SJSA1 (cell line): ENCODE data around the gene RNF11. TPM values are rescaled to one million over a fixed set of nuclear protein-coding genes. Genes with fewer than 3 reads are reported as not detected.

Source experiments
- DNase-seq, 2 experiments: peaks; one replicate each; pipeline ENCODE4 v3.0.0-alpha.2; 2015 to 2020; ENCODE audit warnings: low spot score in 2 of 2, low read depth in 1 of 2
- H3K27ac ChIP-seq: fragments of 250-450 bp; sonication (Bioruptor Pico); 2 replicates; pipeline ENCODE4 v1.5.1; 2020; ENCODE audit warnings: mild to moderate bottlenecking, moderate library complexity
- H3K27me3 ChIP-seq: fragments of 250-450 bp; sonication (Bioruptor Pico); replicated peaks from 2 replicates; pipeline ENCODE4 v1.5.1; 2020; ENCODE audit warnings: mild to moderate bottlenecking, moderate library complexity
- H3K36me3 ChIP-seq: fragments of 250-450 bp; sonication (Bioruptor Pico); 2 replicates; pipeline ENCODE4 v1.5.1; 2020; ENCODE audit warnings: mild to moderate bottlenecking
- H3K4me1 ChIP-seq: fragments of 250-450 bp; sonication (Bioruptor Pico); replicated peaks from 2 replicates; pipeline ENCODE4 v1.6.1; 2021; ENCODE audit warnings: mild to moderate bottlenecking
- H3K4me3 ChIP-seq: fragments of 250-450 bp; sonication (Bioruptor Pico); 2 replicates; pipeline ENCODE4 v1.5.1; 2020; ENCODE audit warnings: mild to moderate bottlenecking
- H3K9me3 ChIP-seq: fragments of 250-450 bp; sonication (Bioruptor Pico); replicated peaks from 2 replicates; pipeline ENCODE4 v1.5.1; 2020; ENCODE audit warnings: mild to moderate bottlenecking
- total RNA-seq: library from RNA; depleted of rRNA; stranded (reverse); fragments of >200 nt; shearing (Covaris generic); gene quantifications from 2 replicates; pipeline ENCODE4 v1.2.3, GENCODE V29; 2014

Gene RNF11
- total RNA-seq, 1 experiment from 2014 or later: 168 TPM

DNA sequence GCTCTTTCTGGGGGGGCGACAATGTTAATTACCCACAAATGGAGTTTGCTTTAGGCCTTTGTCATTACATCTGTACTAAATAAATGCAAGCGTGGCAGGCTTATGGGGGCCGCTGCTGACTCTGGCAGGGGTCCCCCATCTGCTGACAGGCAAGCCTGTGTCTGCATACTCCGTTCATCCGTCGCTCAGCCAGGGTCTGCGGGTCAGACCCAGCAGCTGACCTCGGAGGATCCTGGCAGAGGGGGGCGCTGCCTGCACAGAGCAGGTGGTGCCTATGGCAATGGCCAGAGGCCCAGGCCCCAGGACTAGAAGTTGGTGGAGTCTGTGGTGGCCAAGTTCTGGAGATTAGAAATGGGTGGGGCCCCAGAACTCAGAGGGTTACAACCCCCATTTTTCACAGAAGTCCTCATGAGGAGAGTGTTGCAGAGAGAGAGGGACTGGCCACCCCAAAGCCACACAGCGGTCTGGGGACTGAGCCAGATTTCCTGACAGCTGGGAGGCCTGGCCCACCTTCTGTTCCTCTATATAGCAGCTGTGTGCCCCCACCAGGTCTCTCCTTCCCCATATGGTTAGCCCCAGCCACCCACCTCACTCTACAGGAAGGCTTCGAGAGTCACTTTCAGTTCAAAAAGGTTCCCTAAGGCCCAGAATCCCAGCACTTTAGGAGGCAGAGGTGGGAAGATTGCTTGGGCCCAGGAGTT lies 63.3 kb downstream of the RNF11 start:
- H3K36me3 ChIP-seq: no peaks in the 10 kb centered on the region
- no peaks in the 10 kb centered on the region for H3K27me3 ChIP-seq
- no peak for DNase-seq
- H3K4me1 ChIP-seq: peaks cover 33% of the 10 kb centered on the region
- H3K27ac ChIP-seq: no peak overlapping the region
- no peak overlapping the region for H3K4me3 ChIP-seq
- H3K9me3 ChIP-seq: no peaks in the 10 kb centered on the region

DNA sequence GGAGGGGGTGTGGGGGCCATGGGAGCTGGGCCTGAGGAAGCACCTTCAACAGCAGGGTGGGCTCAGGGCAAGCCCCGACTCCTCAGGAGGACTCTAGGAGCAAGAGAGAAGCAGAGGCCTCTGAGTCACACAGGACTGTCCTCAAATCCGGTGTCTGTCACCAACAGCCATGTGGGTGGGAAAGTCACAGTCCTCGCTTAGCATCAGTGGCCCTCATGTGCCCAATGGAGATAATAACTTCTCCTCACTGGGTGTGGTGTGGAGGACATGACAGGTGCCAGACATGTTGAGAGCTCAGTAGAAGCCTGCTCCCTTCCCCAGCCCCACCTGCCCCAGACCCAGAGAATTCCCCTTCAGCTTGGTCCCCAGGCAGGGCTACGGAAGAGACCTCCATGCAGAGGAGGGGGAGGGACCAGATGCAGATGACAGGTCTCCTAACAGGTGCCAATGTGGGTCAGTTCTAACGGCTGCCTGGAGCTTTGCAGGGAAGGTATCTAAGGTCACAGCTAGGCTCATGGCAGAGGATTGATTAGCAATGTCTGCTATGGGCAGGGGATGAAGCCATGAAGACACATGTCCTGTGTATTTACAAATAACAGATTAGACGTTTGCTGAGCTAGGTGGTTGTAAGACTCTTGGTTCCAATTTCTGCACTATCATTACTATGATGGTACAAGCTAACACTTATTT lies 64.1 kb downstream of the RNF11 start:
- Histone ChIP-seq H3K36me3 (no peaks in the 10 kb centered on the region), H3K4me1 (peaks cover 33% of the 10 kb centered on the region), H3K27ac (no peak overlapping the region), H3K27me3 (no peaks in the 10 kb centered on the region), H3K4me3 (no peak overlapping the region), H3K9me3 (no peaks in the 10 kb centered on the region)
- no peak for DNase-seq

DNA sequence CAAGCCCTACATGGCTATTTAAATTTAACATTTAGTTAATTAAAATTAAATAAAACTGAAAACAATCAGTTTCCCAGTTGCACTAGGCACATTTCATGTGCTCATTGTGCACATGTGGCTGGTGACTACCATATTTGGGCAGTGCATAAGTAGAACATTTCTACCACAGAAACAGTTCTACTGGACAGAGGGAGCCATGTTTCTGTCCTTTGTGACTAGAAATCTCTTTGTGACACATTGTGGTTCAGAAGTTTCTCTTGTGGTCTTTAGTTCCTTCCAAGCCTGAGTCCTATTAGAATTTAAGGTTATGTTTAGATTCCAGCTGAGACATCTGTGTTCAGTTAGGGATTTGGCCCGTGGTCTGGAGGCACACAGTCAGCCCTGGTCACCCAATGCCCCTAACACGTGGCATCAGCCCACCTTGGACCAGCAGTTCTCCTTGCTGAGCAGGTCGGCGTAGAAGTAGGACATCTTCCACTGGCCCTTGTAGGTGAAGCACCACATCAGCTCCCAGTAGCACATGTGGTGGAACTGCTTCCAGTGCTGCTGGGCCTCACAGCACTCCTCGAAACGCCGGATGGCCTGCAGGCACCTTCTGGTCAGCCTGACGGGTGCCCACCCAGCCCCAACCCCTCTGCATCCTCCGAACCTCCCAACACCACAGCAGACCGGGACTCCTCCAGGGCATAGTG lies 65.2 kb downstream of the RNF11 start:
- H3K36me3 ChIP-seq: no peaks in the 10 kb centered on the region
- H3K4me1 ChIP-seq: peaks cover 33% of the 10 kb centered on the region
- H3K4me3 ChIP-seq: no peak overlapping the region
- no peaks in the 10 kb centered on the region for H3K27me3 ChIP-seq
- H3K27ac ChIP-seq: no peak overlapping the region
- DNase-seq: no peak
- H3K9me3 ChIP-seq: no peaks in the 10 kb centered on the region

- Histone ChIP-seq H3K27me3 (no peaks in the 10 kb centered on the region), H3K9me3 (no peaks in the 10 kb centered on the region), H3K4me3 (no peak overlapping the region), H3K27ac (no peak overlapping the region), H3K4me1 (peaks cover 28% of the 10 kb centered on the region), H3K36me3 (no peaks in the 10 kb centered on the region)
- no peak for DNase-seq
These were observed 65.7 kb downstream of the RNF11 start for GRCh38 chr1:51301844-51302162.

DNA sequence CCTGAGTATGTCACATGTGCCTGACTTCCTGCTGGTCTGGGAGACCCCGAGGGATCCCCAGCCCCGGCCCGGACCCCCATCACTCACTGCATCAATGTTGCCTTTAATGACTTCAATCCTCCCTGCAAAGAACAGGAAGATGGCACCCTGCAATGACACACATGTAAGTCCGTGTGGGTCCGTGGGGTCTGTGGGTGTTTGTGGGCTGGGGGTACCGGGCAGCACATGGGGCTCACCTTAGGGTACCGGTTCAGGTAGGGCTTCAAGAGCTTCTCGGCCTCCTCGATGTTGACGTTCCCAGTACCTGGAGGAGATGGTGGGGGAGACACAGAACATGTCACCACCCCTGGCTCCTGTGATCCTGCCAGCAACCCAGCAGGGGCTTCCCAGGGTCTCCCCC lies 66.2 kb downstream of the RNF11 start:
- no peak for DNase-seq
- Histone ChIP-seq H3K36me3 (no peaks in the 10 kb centered on the region), H3K9me3 (no peaks in the 10 kb centered on the region), H3K27me3 (no peaks in the 10 kb centered on the region), H3K4me3 (no peak overlapping the region), H3K27ac (no peak overlapping the region), H3K4me1 (peaks cover 24% of the 10 kb centered on the region)

DNA sequence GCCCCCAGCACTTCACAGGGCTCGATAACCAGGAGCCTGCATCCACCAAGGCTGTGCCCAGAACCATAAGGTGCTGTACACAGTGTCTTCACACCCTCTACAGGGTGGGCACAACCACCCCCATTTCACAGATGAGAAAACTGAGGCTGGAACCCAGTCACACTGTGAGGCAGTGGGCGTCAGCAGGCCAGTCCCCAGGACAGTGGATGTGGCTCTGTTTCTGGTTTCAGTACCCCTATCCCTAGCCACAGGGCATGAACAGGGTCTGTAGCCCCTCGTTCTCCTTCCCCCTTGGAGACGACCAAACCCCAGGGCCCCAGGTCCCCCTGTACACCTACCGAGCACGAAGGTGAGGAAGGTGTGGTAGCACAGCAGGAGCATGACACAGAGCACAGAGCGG lies 66.7 kb downstream of the RNF11 start:
- Histone ChIP-seq H3K9me3 (no peaks in the 10 kb centered on the region), H3K4me1 (peaks cover 20% of the 10 kb centered on the region), H3K36me3 (no peaks in the 10 kb centered on the region), H3K27me3 (no peaks in the 10 kb centered on the region), H3K4me3 (no peak overlapping the region), H3K27ac (no peak overlapping the region)
- DNase-seq: no peak

- Histone ChIP-seq H3K9me3 (no peaks in the 10 kb centered on the region), H3K27ac (no peak overlapping the region), H3K27me3 (no peaks in the 10 kb centered on the region), H3K36me3 (no peaks in the 10 kb centered on the region), H3K4me3 (no peak overlapping the region), H3K4me1 (peaks cover 20% of the 10 kb centered on the region)
- no peak for DNase-seq
These were observed 67.2 kb downstream of the RNF11 start for GRCh38 chr1:51303315-51303714.

DNA sequence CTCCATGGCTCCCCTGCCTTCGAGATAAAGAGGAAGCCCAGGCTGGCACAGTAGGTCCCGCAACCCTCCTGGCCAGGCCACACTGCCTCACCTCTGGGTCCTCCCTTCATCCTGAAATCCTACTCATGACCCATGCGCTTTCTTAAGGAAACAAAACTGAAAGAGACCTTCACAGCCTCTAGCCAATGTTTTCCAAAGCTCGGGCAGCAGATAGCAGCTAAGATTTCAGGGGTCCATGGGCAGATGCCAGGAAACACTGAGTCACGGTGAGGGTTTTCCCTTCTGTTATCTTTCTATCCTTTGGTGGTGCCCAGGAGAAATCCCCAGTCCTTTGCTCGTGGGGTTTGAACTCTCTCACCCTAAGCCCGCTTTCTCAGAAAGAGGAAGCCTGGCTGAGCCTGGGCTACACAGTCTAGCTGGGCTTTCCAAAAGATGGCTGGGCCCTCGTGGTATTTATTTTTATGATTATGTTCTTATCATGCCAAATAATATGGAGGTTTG lies 67.7 kb downstream of the RNF11 start:
- DNase-seq: peak in 1 of 2 experiments; percentile 50
- no peaks in the 10 kb centered on the region for H3K9me3 ChIP-seq
- no peak overlapping the region for H3K27ac ChIP-seq
- no peaks in the 10 kb centered on the region for H3K27me3 ChIP-seq
- H3K4me3 ChIP-seq: no peak overlapping the region
- no peaks in the 10 kb centered on the region for H3K36me3 ChIP-seq
- peaks cover 20% of the 10 kb centered on the region for H3K4me1 ChIP-seq

- Histone ChIP-seq H3K27ac (no peak overlapping the region), H3K4me3 (no peak overlapping the region), H3K36me3 (no peaks in the 10 kb centered on the region), H3K9me3 (no peaks in the 10 kb centered on the region), H3K4me1 (peaks cover 20% of the 10 kb centered on the region), H3K27me3 (no peaks in the 10 kb centered on the region)
- DNase-seq: no peak
These were observed 68.3 kb downstream of the RNF11 start for GRCh38 chr1:51304360-51304759.

GRCh38 chr1:51305371-51305823 lies 69.3 kb downstream of the RNF11 start:
- no peak overlapping the region for H3K4me3 ChIP-seq
- H3K27ac ChIP-seq: no peak overlapping the region
- H3K9me3 ChIP-seq: no peaks in the 10 kb centered on the region
- no peaks in the 10 kb centered on the region for H3K27me3 ChIP-seq
- H3K4me1 ChIP-seq: peaks cover 20% of the 10 kb centered on the region
- no peak for DNase-seq
- H3K36me3 ChIP-seq: no peaks in the 10 kb centered on the region

GRCh38 chr1:51306950-51307349 lies 70.9 kb downstream of the RNF11 start:
- no peak for DNase-seq
- no peak overlapping the region for H3K4me3 ChIP-seq

GRCh38 chr1:51308636-51309035 lies 72.6 kb downstream of the RNF11 start:
- no peaks in the 10 kb centered on the region for H3K9me3 ChIP-seq
- no peaks in the 10 kb centered on the region for H3K27me3 ChIP-seq
- no peak overlapping the region for H3K27ac ChIP-seq
- H3K36me3 ChIP-seq: no peaks in the 10 kb centered on the region
- no peak overlapping the region for H3K4me3 ChIP-seq
- DNase-seq: no peak
- H3K4me1 ChIP-seq: peaks cover 5% of the 10 kb centered on the region

More at GRCh38 chr1:51306950-51307349, 70.9 kb downstream of the RNF11 start:
- Histone ChIP-seq H3K9me3 (no peaks in the 10 kb centered on the region), H3K27ac (no peak overlapping the region), H3K36me3 (no peaks in the 10 kb centered on the region), H3K27me3 (no peaks in the 10 kb centered on the region), H3K4me1 (peaks cover 11% of the 10 kb centered on the region)

DNA sequence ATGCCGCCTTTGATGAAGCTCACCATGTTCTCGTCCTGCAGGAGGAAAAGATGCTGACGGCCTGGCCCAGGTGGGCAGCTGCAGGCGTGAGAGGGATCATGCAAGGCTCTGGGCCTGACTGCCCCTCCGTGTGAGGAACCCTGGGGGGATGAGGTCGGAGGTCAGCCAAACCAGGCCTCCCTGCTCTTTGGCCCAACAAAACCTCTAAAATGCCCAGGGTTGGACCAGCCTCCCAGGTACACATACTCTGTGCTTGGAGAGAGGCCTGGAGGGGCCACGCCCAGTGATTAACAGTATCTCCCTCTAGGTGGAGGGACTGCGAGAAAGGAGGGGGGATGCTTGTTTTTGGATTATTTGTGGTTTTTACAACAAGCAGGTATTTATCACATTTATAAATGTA lies 73.2 kb downstream of the RNF11 start:
- peaks cover 6% of the 10 kb centered on the region for H3K4me1 ChIP-seq
- H3K9me3 ChIP-seq: no peaks in the 10 kb centered on the region
- no peak overlapping the region for H3K4me3 ChIP-seq
- H3K27me3 ChIP-seq: no peaks in the 10 kb centered on the region
- H3K36me3 ChIP-seq: no peaks in the 10 kb centered on the region
- DNase-seq: no peak
- H3K27ac ChIP-seq: no peak overlapping the region
